ENCODE results near the gene SETBP1. TPM values are rescaled to one million over a fixed set of nuclear protein-coding genes. Genes with fewer than 3 reads are reported as not detected.

SETBP1 gene
- total RNA-seq, 1 donor: 22.8 TPM

DNA sequence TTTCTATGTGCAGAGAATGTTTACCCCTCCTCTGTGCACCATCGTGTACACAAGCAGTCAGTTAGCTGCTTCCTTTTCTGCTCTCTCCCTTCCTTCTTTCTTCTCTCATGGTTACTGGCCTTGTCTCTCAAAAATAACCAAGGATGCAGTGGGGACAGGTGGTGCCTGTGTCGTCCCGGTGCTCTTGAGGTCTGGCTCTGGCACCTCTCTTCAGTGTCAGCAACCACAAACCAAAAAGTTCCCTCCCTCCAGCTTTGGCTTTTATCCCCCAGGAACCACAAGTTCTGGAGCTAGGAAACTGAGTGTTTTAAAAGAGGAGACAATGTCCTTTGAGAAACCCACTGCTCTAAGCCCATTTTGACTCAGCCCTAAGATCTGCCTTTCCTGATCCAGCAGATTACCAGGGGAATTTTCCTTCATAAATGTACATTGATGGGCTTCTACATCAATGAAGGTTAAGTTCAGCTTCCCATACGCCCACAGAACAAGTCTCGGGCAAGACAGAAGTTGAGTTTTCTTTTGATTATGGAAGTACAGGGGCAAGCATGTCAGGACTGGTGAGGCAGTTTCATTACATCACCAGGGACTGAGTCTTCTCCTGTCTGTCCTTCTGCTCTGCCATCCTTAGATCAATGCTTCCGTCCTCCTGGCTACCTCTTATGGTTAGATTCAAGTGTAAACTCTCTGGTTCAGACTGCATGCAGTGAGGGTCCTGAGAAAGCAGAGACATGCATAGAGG is 232.2 kb downstream of the SETBP1 start:
- no peaks in the 10 kb centered on the region for H3K27me3 ChIP-seq (ENCODE audit: insufficient read depth, low read length)
- H2AFZ ChIP-seq (ENCODE audit: low read length): no peak overlapping the region
- no peak overlapping the region for H3K4me2 ChIP-seq (ENCODE audit: insufficient read depth, low read length)
- no peak overlapping the region for H3K27ac ChIP-seq (ENCODE audit: low read depth, low read length)
- peaks cover 3% of the 10 kb centered on the region for H3K4me1 ChIP-seq (ENCODE audit: insufficient read depth, low read length)
- TF ChIP-seq, protein P1, sequence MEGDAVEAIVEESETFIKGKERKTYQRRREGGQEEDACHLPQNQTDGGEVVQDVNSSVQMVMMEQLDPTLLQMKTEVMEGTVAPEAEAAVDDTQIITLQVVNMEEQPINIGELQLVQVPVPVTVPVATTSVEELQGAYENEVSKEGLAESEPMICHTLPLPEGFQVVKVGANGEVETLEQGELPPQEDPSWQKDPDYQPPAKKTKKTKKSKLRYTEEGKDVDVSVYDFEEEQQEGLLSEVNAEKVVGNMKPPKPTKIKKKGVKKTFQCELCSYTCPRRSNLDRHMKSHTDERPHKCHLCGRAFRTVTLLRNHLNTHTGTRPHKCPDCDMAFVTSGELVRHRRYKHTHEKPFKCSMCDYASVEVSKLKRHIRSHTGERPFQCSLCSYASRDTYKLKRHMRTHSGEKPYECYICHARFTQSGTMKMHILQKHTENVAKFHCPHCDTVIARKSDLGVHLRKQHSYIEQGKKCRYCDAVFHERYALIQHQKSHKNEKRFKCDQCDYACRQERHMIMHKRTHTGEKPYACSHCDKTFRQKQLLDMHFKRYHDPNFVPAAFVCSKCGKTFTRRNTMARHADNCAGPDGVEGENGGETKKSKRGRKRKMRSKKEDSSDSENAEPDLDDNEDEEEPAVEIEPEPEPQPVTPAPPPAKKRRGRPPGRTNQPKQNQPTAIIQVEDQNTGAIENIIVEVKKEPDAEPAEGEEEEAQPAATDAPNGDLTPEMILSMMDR (IDR thresholded peaks at IDR 0.05; ENCODE audit: extremely low read depth, low read depth, low read length): no peak
- no peak overlapping the region for H3K4me3 ChIP-seq (ENCODE audit: insufficient read depth, low read length)
- H3K36me3 ChIP-seq (ENCODE audit: insufficient read depth, low read length): no peaks in the 10 kb centered on the region
- H3K79me2 ChIP-seq (ENCODE audit: insufficient read depth, low read length): no peaks in the 10 kb centered on the region
- DNase-seq (ENCODE audit: insufficient read length, low spot score, missing footprints): no peak
- no peaks in the 10 kb centered on the region for H3K9me3 ChIP-seq (ENCODE audit: low read depth, low read length)
- no peaks in the 10 kb centered on the region for H4K20me1 ChIP-seq (ENCODE audit: insufficient read depth, low read length)

DNA sequence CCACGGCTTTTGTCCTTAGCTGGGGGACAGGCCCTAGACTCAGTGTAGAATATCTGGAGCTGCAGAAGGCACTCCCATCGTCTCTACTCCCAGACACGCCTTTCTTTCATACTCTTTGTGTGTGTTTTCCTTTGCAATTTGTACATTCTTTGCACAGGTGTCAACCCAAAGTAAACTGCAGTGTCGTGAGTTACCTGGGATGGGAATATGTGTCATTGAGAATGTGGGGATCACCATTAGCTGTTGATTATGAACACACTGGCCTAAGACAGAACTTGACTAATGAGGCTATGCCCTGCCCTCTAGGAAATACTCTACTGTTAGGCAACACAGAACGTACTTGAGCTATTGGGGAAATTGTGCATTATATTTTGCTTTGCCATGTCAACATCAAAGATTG is 233.3 kb downstream of the SETBP1 start:
- Histone ChIP-seq H3K4me2 (ENCODE audit: insufficient read depth, low read length) (no peak overlapping the region), H3K27ac (ENCODE audit: low read depth, low read length) (no peak overlapping the region), H3K4me1 (ENCODE audit: insufficient read depth, low read length) (peaks cover 3% of the 10 kb centered on the region), H3K79me2 (ENCODE audit: insufficient read depth, low read length) (no peaks in the 10 kb centered on the region), H3K27me3 (ENCODE audit: insufficient read depth, low read length) (no peaks in the 10 kb centered on the region), H4K20me1 (ENCODE audit: insufficient read depth, low read length) (no peaks in the 10 kb centered on the region), H2AFZ (ENCODE audit: low read length) (no peak overlapping the region), H3K9me3 (ENCODE audit: low read depth, low read length) (no peaks in the 10 kb centered on the region), H3K36me3 (ENCODE audit: insufficient read depth, low read length) (no peaks in the 10 kb centered on the region), H3K4me3 (ENCODE audit: insufficient read depth, low read length) (no peak overlapping the region)
- DNase-seq (ENCODE audit: insufficient read length, low spot score, missing footprints): no peak
- TF ChIP-seq, protein P1 (IDR thresholded peaks at IDR 0.05; ENCODE audit: extremely low read depth, low read depth, low read length): no peak

DNA sequence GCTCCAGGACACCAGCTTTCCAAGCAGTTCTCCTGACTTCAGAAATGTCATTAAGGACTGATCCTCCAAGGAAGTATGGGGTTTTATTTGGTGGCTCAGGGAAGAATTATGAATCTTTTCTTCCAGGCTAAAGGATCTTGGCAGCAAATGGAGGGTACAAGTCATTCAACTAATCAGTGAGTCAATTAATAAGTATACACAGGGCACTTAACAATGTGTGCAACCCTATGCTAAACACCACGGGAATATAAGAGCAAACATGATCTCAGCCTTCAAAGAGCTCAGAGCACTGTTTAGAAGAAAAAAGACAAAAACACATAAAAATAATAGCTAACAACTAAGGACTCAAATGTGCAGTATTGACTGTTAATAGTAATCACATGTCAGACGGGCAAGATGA is 234.5 kb downstream of the SETBP1 start:
- TF ChIP-seq, protein P1 (IDR thresholded peaks at IDR 0.05; ENCODE audit: extremely low read depth, low read depth, low read length): no peak
- Histone ChIP-seq H3K4me3 (ENCODE audit: insufficient read depth, low read length) (no peak overlapping the region), H3K4me1 (ENCODE audit: insufficient read depth, low read length) (peaks cover 3% of the 10 kb centered on the region), H3K9me3 (ENCODE audit: low read depth, low read length) (no peaks in the 10 kb centered on the region), H3K4me2 (ENCODE audit: insufficient read depth, low read length) (no peak overlapping the region), H3K27ac (ENCODE audit: low read depth, low read length) (no peak overlapping the region), H3K36me3 (ENCODE audit: insufficient read depth, low read length) (no peaks in the 10 kb centered on the region), H4K20me1 (ENCODE audit: insufficient read depth, low read length) (no peaks in the 10 kb centered on the region), H3K27me3 (ENCODE audit: insufficient read depth, low read length) (no peaks in the 10 kb centered on the region), H2AFZ (ENCODE audit: low read length) (no peak overlapping the region), H3K79me2 (ENCODE audit: insufficient read depth, low read length) (no peaks in the 10 kb centered on the region)
- DNase-seq (ENCODE audit: insufficient read length, low spot score, missing footprints): no peak

DNA sequence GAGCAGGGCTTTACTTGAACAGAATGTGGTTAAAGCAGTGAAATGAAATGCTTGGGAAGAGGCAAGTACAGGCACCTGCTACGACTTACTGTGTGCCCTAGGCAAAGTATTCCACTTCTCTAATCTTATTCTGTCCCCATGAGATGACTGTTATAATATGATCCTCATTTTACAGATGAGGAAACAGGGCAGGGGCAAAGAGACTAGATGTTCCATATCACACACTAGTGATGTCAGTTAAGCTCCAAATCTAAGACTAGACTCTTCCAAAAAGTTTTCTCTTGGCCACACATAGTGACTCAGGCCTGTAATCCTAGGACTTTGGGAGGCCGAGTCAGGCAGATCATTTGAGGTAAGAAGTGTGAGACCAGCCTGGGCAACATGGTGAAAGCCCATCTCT is 235.0 kb downstream of the SETBP1 start:
- Histone ChIP-seq H3K27me3 (ENCODE audit: insufficient read depth, low read length) (no peaks in the 10 kb centered on the region), H3K4me1 (ENCODE audit: insufficient read depth, low read length) (peaks cover 3% of the 10 kb centered on the region), H2AFZ (ENCODE audit: low read length) (no peak overlapping the region), H3K9me3 (ENCODE audit: low read depth, low read length) (no peaks in the 10 kb centered on the region), H3K79me2 (ENCODE audit: insufficient read depth, low read length) (no peaks in the 10 kb centered on the region), H3K27ac (ENCODE audit: low read depth, low read length) (no peak overlapping the region), H3K4me3 (ENCODE audit: insufficient read depth, low read length) (no peak overlapping the region), H3K36me3 (ENCODE audit: insufficient read depth, low read length) (no peaks in the 10 kb centered on the region), H4K20me1 (ENCODE audit: insufficient read depth, low read length) (no peaks in the 10 kb centered on the region), H3K4me2 (ENCODE audit: insufficient read depth, low read length) (no peak overlapping the region)
- no peak for DNase-seq (ENCODE audit: insufficient read length, low spot score, missing footprints)
- TF ChIP-seq, protein P1 (IDR thresholded peaks at IDR 0.05; ENCODE audit: extremely low read depth, low read depth, low read length): no peak

Measured in osteoblast (primary cell).